SU-DHL-6 (cell line): ENCODE results near the gene ZNF317.

Experiments
- CTCF ChIP-seq: fragments of 200-600 bp; sonication (generic); IDR thresholded peaks from one replicate; pipeline ENCODE4 v1.5.1; 2017; ENCODE audit warnings: antibody characterized with exemption, mild to moderate bottlenecking, low read length, moderate library complexity; ENCODE audit not compliant: insufficient read depth, poor library complexity, severe bottlenecking
- EZH2phosphoT487 ChIP-seq: fragments of 200-600 bp; sonication (generic), shearing (Covaris generic); conservative IDR thresholded peaks from 2 replicates; pipeline ENCODE4 v1.6.1; 2018; ENCODE audit warnings: mild to moderate bottlenecking, antibody characterized with exemption, low read length, moderate library complexity, mixed read lengths

DNA sequence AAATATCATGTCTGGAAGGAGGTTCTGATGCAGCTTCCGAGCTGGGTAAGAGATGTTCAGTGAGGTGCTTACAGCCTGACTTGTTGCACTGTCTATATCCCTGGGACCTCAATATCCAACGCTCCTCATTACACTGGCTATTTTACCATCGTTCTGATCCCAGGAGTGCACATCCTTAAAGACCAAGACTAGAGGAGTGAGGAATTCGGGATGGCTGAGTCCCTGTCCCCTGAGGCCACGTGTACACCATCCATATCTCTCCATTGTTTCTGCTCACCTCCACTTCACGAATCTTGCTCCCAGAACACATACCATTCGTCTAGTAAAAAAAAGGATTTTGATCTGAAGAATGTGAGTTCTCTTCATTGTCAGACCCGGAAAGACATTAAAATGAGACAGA lies 32.8 kb upstream of the ZNF317 start, which contains the start of gene OR7G2:
- TF ChIP-seq EZH2phosphoT487 (no peak), CTCF (no peak)
